Stimulated activated CD8-positive, alpha-beta memory T cell treated with anti-CD3 and anti-CD28 coated beads, Interleukin-4, amount 100 ng/mL, for 24 hours (primary cell): ENCODE results near the gene OPN1MW2.
"Not testable (repeated sequence)": the region's sequence is repeated elsewhere in the genome, so short reads cannot be mapped to it uniquely, and the experiment has no call there.

ENCODE experiments used
- DNase-seq: peaks from one replicate; pipeline ENCODE4 v3.0.0-alpha.2; 2020; ENCODE audit warnings: low read depth

Gene OPN1MW2

GRCh38 chrX:154219456-154219855, at the start of gene OPN1MW2:
Gene OPN1MW2, plus strand, starts transcription at chrX:154219756. Its CDS starts 60 bp downstream, at chrX:154219816.
- not testable (repeated sequence) for DNase-seq

GRCh38 chrX:154172535-154172943, 47.0 kb upstream of the OPN1MW2 start:
- DNase-seq = not testable (repeated sequence)

GRCh38 chrX:154174356-154174755, 45.2 kb upstream of the OPN1MW2 start:
- not testable (repeated sequence) for DNase-seq

GRCh38 chrX:154182296-154182695, 37.3 kb upstream of the OPN1MW2 start, which contains the start of gene OPN1MW:
Gene OPN1MW, plus strand, starts transcription at chrX:154182596. Its CDS starts 82 bp downstream, at chrX:154182678.
- DNase-seq = not testable (repeated sequence)

- DNase-seq = not testable (repeated sequence)
These were observed 35.8 kb upstream of the OPN1MW2 start for GRCh38 chrX:154183794-154184193.

- not testable (repeated sequence) for DNase-seq
These were observed 26.7 kb upstream of the OPN1MW2 start for GRCh38 chrX:154192846-154193245.

GRCh38 chrX:154194316-154194715, 25.2 kb upstream of the OPN1MW2 start:
- not testable (repeated sequence) for DNase-seq

- DNase-seq = not testable (repeated sequence)
These were observed 23.1 kb upstream of the OPN1MW2 start for GRCh38 chrX:154196466-154196865.

GRCh38 chrX:154209670-154210418, 9.7 kb upstream of the OPN1MW2 start:
- not testable (repeated sequence) for DNase-seq

GRCh38 chrX:154211057-154211456, 8.5 kb upstream of the OPN1MW2 start:
- not testable (repeated sequence) for DNase-seq

- not testable (repeated sequence) for DNase-seq
These were observed 8.1 kb upstream of the OPN1MW2 start for GRCh38 chrX:154211499-154211898.

GRCh38 chrX:154225292-154225691, 5.7 kb downstream of the OPN1MW2 start:
- not testable (repeated sequence) for DNase-seq

GRCh38 chrX:154226706-154227105, 7.2 kb downstream of the OPN1MW2 start:
- DNase-seq = not testable (repeated sequence)

GRCh38 chrX:154231443-154231842, 11.9 kb downstream of the OPN1MW2 start:
- not testable (repeated sequence) for DNase-seq

GRCh38 chrX:154233620-154234019, 14.1 kb downstream of the OPN1MW2 start:
- DNase-seq = not testable (repeated sequence)

- not testable (repeated sequence) for DNase-seq
These were observed 19.5 kb downstream of the OPN1MW2 start for GRCh38 chrX:154238939-154239559.

- not testable (repeated sequence) for DNase-seq
These were observed 20.5 kb downstream of the OPN1MW2 start for GRCh38 chrX:154239982-154240503.

- DNase-seq = not testable (repeated sequence)
These were observed 28.0 kb downstream of the OPN1MW2 start for GRCh38 chrX:154247377-154248045.

GRCh38 chrX:154248076-154248475, 28.5 kb downstream of the OPN1MW2 start:
- not testable (repeated sequence) for DNase-seq

GRCh38 chrX:154257282-154257681, 37.7 kb downstream of the OPN1MW2 start, which contains the start of gene OPN1MW3:
Gene OPN1MW3, plus strand, starts transcription at chrX:154257582. Its CDS starts 38 bp downstream, at chrX:154257620.
- not testable (repeated sequence) for DNase-seq

GRCh38 chrX:154258711-154259110, 39.2 kb downstream of the OPN1MW2 start:
- not testable (repeated sequence) for DNase-seq

- DNase-seq = not testable (repeated sequence)
These were observed 43.5 kb downstream of the OPN1MW2 start for GRCh38 chrX:154263072-154263471.
